Subcutaneous adipose tissue (tissue), 4 donors: ENCODE data around the gene PRPF19. TPM values are rescaled to one million over a fixed set of nuclear protein-coding genes. Genes with fewer than 3 reads are reported as not detected.

Experiments
- CTCF ChIP-seq: fragments of 450-650 bp; IDR thresholded peaks from one replicate; pipeline ENCODE4 v1.5.1; 2016; ENCODE audit warnings: low read depth, mild to moderate bottlenecking, control low read depth, antibody characterized with exemption, moderate library complexity
- total RNA-seq, 4 donors: library from RNA; depleted of rRNA; stranded (reverse); fragments of >200 nt; gene quantifications; one replicate each; pipeline ENCODE4 v1.1.0, GENCODE V29; 2016

The PRPF19 gene
- total RNA-seq, 4 donors from 2014 or later, result 24.3 to 43.2 (median 36.5) TPM

- no peak for TF ChIP-seq CTCF
Observed at GRCh38 chr11:60887556-60887955, 18.8 kb downstream of the PRPF19 start.

GRCh38 chr11:60880643-60881282, 25.6 kb downstream of the PRPF19 start:
- no peak for TF ChIP-seq CTCF

GRCh38 chr11:60879971-60880588, 26.3 kb downstream of the PRPF19 start:
- TF ChIP-seq CTCF, result no peak

GRCh38 chr11:60879104-60879503, 27.3 kb downstream of the PRPF19 start:
- no peak for TF ChIP-seq CTCF

GRCh38 chr11:60878245-60879101, 27.9 kb downstream of the PRPF19 start:
- TF ChIP-seq CTCF, result no peak

GRCh38 chr11:60876168-60876485, 30.3 kb downstream of the PRPF19 start:
- TF ChIP-seq CTCF, result no peak
